HepG2 (cell line): Measurements from ENCODE around the gene TK1. TPM values are rescaled to one million over a fixed set of nuclear protein-coding genes. Genes with fewer than 3 reads are reported as not detected.
A peak's percentile ranks its signal among the peaks of the same experiment; 100 is the strongest.

Experiments used
- CBX1 ChIP-seq: IDR thresholded peaks from one replicate; pipeline ENCODE4 v1.6.1; 2016; ENCODE audit warnings: antibody characterized with exemption, low read depth
- JARID2 ChIP-seq: sonication (generic); formaldehyde crosslinking; IDR thresholded peaks from 2 replicates; pipeline ENCODE4 v1.8.1; 2023; ENCODE audit warnings: missing genetic modification reagents, inconsistent platforms; ENCODE audit not compliant: insufficient replicate concordance
- JUND ChIP-seq: sonication (generic); formaldehyde crosslinking; IDR thresholded peaks from 2 replicates; pipeline ENCODE4 v1.8.0; 2022; ENCODE audit warnings: mild to moderate bottlenecking, missing genetic modification reagents
- KMT2B ChIP-seq: IDR thresholded peaks from 2 replicates; pipeline ENCODE4 v1.6.1; 2016; ENCODE audit warnings: missing genetic modification reagents, missing compliant biosample characterization
- MLLT10 ChIP-seq: sonication (generic); formaldehyde crosslinking; IDR thresholded peaks from 2 replicates; pipeline ENCODE4 v1.4.0; 2020; ENCODE audit warnings: missing genetic modification reagents
- NCOA2 ChIP-seq: sonication (generic); formaldehyde crosslinking; IDR thresholded peaks from 2 replicates; pipeline ENCODE4 v1.8.0; 2022; ENCODE audit warnings: inconsistent platforms
- THYN1 ChIP-seq: sonication (generic); formaldehyde crosslinking; IDR thresholded peaks from 2 replicates; pipeline ENCODE4 v1.8.1; 2023; ENCODE audit warnings: low read depth, mild to moderate bottlenecking, moderate library complexity, missing genetic modification reagents, borderline replicate concordance
- ZBED4 ChIP-seq: sonication (generic); formaldehyde crosslinking; IDR thresholded peaks from 2 replicates; pipeline ENCODE4 v1.4.0; 2020; ENCODE audit warnings: missing genetic modification reagents, borderline replicate concordance
- ZBTB25 ChIP-seq: IDR thresholded peaks from 2 replicates; pipeline ENCODE4 v1.6.1; 2018; ENCODE audit warnings: missing genetic modification reagents
- ZHX2 ChIP-seq, 2 experiments: sonication (generic) in 1 of 2; formaldehyde crosslinking in 1 of 2; IDR thresholded peaks; 2 replicates each; pipeline versions ENCODE4 v1.6.1 to v1.9.0; 2014 to 2022; ENCODE audit warnings: antibody characterized with exemption in 1 of 2, borderline replicate concordance in 1 of 2, inconsistent platforms in 1 of 2, low read depth in 1 of 2, missing genetic modification reagents in 1 of 2
- ZMYM2 ChIP-seq: sonication (generic); formaldehyde crosslinking; IDR thresholded peaks from 2 replicates; pipeline ENCODE4 v1.8.0; 2022; ENCODE audit warnings: mild to moderate bottlenecking, missing genetic modification reagents
- ZNF367 ChIP-seq: sonication (generic); formaldehyde crosslinking; IDR thresholded peaks from 2 replicates; pipeline ENCODE4 v1.4.0; 2020; ENCODE audit warnings: missing genetic modification reagents, borderline replicate concordance
- ZNF563 ChIP-seq: sonication (generic); formaldehyde crosslinking; IDR thresholded peaks from 2 replicates; pipeline ENCODE4 v1.8.0; 2022; ENCODE audit warnings: mild to moderate bottlenecking, moderate library complexity, missing genetic modification reagents
- polyA plus RNA-seq, 8 experiments: library from polyadenylated mRNA; depleted of rRNA in 3 of 8; stranded (reverse) in 7 of 8; unstranded in 1 of 8; fragments of >200 nt; fragmentation: Illumina TruSeq in 4 of 8; extraction: Trizol in 4 of 8; gene quantifications; 2 replicates each; pipeline versions ENCODE4 v1.2.1 to v1.2.3, GENCODE V29; 2011 to 2016; ENCODE audit warnings: low read depth in 4 of 8, missing spikeins in 1 of 8, mixed read lengths in 1 of 8; ENCODE audit not compliant: insufficient read depth in 1 of 8
- total RNA-seq, 5 experiments: library from RNA; depleted of rRNA; stranded (reverse); fragments of >200 nt; fragmentation: Illumina TruSeq; extraction: Trizol; gene quantifications; 2 replicates each; pipeline ENCODE4 v1.2.3, GENCODE V29; 2016; ENCODE audit warnings: low read depth in 1 of 5
- TF ChIP-seq, protein P1 (sequence below): sonication (generic); formaldehyde crosslinking; IDR thresholded peaks from 2 replicates; pipeline ENCODE4 v1.4.0; 2020; ENCODE audit warnings: mild to moderate bottlenecking, missing genetic modification reagents, borderline replicate concordance
- TF ChIP-seq, protein P2 (sequence below): IDR thresholded peaks from 2 replicates; pipeline ENCODE4 v1.6.1; 2016; ENCODE audit warnings: missing genetic modification reagents, missing compliant biosample characterization

Gene TK1
- total and polyA plus RNA-seq, 2 of the 13 experiments (the other 11 are each of a cell fraction or from before 2014, with no cell fraction given), result 45.0 to 96.0 TPM

DNA sequence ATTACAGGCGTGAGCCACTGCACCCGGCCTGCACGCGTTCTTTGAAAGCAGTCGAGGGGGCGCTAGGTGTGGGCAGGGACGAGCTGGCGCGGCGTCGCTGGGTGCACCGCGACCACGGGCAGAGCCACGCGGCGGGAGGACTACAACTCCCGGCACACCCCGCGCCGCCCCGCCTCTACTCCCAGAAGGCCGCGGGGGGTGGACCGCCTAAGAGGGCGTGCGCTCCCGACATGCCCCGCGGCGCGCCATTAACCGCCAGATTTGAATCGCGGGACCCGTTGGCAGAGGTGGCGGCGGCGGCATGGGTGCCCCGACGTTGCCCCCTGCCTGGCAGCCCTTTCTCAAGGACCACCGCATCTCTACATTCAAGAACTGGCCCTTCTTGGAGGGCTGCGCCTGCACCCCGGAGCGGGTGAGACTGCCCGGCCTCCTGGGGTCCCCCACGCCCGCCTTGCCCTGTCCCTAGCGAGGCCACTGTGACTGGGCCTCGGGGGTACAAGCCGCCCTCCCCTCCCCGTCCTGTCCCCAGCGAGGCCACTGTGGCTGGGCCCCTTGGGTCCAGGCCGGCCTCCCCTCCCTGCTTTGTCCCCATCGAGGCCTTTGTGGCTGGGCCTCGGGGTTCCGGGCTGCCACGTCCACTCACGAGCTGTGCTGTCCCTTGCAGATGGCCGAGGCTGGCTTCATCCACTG, 27.3 kb upstream of the TK1 start, which contains the start of gene BIRC5 (continued):
- TF ChIP-seq ZHX2 (IDR thresholded peaks at IDR 0.05; ENCODE audit: low read depth) (peak; percentile 67; the same call in 1 of the 2 replicates), ZHX2 (CRISPR knock-in tag; IDR thresholded peaks at IDR 0.05; ENCODE audit: borderline replicate concordance) (peak; percentile 92), ZNF367 (CRISPR knock-in tag) (no peak; the same call in 1 of the 2 replicates), NCOA2 (peak; percentile 50; the same call in 1 of the 2 replicates), JARID2 (CRISPR knock-in tag) (no peak), ZNF563 (peak; percentile 77), THYN1 (no peak), ZBED4 (CRISPR knock-in tag) (peak; percentile 59; the same call in 1 of the 2 replicates), ZBTB25 (peak; percentile 31; the same call in 1 of the 2 replicates), MLLT10 (CRISPR knock-in tag) (no peak), ZMYM2 (CRISPR knock-in tag) (peak; percentile 93), JUND (no peak), KMT2B (CRISPR knock-in tag) (peak; percentile 90), CBX1 (no peak)
- TF ChIP-seq, protein P1, sequence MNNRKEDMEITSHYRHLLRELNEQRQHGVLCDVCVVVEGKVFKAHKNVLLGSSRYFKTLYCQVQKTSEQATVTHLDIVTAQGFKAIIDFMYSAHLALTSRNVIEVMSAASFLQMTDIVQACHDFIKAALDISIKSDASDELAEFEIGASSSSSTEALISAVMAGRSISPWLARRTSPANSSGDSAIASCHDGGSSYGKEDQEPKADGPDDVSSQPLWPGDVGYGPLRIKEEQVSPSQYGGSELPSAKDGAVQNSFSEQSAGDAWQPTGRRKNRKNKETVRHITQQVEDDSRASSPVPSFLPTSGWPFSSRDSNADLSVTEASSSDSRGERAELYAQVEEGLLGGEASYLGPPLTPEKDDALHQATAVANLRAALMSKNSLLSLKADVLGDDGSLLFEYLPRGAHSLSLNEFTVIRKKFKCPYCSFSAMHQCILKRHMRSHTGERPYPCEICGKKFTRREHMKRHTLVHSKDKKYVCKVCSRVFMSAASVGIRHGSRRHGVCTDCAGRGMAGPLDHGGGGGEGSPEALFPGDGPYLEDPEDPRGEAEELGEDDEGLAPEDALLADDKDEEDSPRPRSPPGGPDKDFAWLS (CRISPR knock-in tag), result peak; percentile 97; the same call in 1 of the 2 replicates
- TF ChIP-seq, protein P2, sequence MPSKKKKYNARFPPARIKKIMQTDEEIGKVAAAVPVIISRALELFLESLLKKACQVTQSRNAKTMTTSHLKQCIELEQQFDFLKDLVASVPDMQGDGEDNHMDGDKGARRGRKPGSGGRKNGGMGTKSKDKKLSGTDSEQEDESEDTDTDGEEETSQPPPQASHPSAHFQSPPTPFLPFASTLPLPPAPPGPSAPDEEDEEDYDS (CRISPR knock-in tag), result peak; percentile 92
